MM.1S (cell line): ENCODE measurements around the gene P2RX2.

Experiments
- DNase-seq: peaks from one replicate; pipeline ENCODE4 v3.0.0-alpha.2; 2015
- H2AFZ ChIP-seq: fragments of 300-600 bp; sonication (generic); 2 replicates; pipeline ENCODE4 v1.6.0; 2016; ENCODE audit warnings: antibody characterized with exemption, low read length
- H3F3A ChIP-seq: fragments of 300-600 bp; sonication (generic); 2 replicates; pipeline ENCODE4 v1.6.1; 2016; ENCODE audit warnings: mild to moderate bottlenecking, antibody characterized with exemption, low read length, moderate library complexity, mixed read lengths; ENCODE audit not compliant: insufficient read depth
- H3K27ac ChIP-seq: fragments of 300-600 bp; sonication (generic); 2 replicates; pipeline ENCODE4 v1.5.1; 2016; ENCODE audit warnings: mild to moderate bottlenecking, low read length
- H3K27me3 ChIP-seq: fragments of 300-600 bp; sonication (generic); replicated peaks from 2 replicates; pipeline ENCODE4 v1.6.0; 2016; ENCODE audit warnings: low read length; ENCODE audit not compliant: insufficient read depth
- H3K36me3 ChIP-seq: fragments of 300-600 bp; sonication (generic); replicated peaks from 2 replicates; pipeline ENCODE4 v1.6.1; 2016; ENCODE audit warnings: mild to moderate bottlenecking, low read length, mixed read lengths; ENCODE audit not compliant: insufficient read depth
- H3K4me1 ChIP-seq: fragments of 300-600 bp; sonication (generic); 2 replicates; pipeline ENCODE4 v1.6.1; 2016; ENCODE audit warnings: low read length, mixed read lengths
- H3K4me2 ChIP-seq: fragments of 300-600 bp; sonication (generic); 2 replicates; pipeline ENCODE4 v1.6.0; 2016; ENCODE audit warnings: low read depth, low read length
- H3K4me3 ChIP-seq: fragments of 300-600 bp; sonication (generic); 2 replicates; pipeline ENCODE4 v1.5.1; 2016; ENCODE audit warnings: low read length, mixed read lengths
- H3K79me2 ChIP-seq: fragments of 300-600 bp; sonication (generic); 2 replicates; pipeline ENCODE4 v1.6.1; 2016; ENCODE audit warnings: mixed run types, low read length, mixed read lengths
- H3K9ac ChIP-seq: fragments of 300-600 bp; sonication (generic); 2 replicates; pipeline ENCODE4 v1.6.1; 2016; ENCODE audit warnings: low read length, mixed read lengths
- H3K9me2 ChIP-seq: fragments of 300-600 bp; sonication (generic); replicated peaks from 2 replicates; pipeline ENCODE4 v1.6.1; 2016; ENCODE audit warnings: mild to moderate bottlenecking, low read length, mixed read lengths; ENCODE audit not compliant: insufficient read depth
- H3K9me3 ChIP-seq: fragments of 300-600 bp; sonication (generic); replicated peaks from 2 replicates; pipeline ENCODE4 v1.6.1; 2016; ENCODE audit warnings: mild to moderate bottlenecking, low read length, mixed read lengths; ENCODE audit not compliant: insufficient read depth
- H4K20me1 ChIP-seq: fragments of 300-600 bp; sonication (generic); 2 replicates; pipeline ENCODE4 v1.6.1; 2016; ENCODE audit warnings: mild to moderate bottlenecking, low read length, moderate library complexity, mixed read lengths; ENCODE audit not compliant: insufficient read depth
- EZH2 ChIP-seq: fragments of 300-600 bp; sonication (generic); optimal IDR thresholded peaks from 2 replicates; pipeline ENCODE3; 2017; ENCODE audit warnings: low read depth, mild to moderate bottlenecking, antibody characterized with exemption, low read length, mixed read lengths
- EZH2phosphoT487 ChIP-seq: fragments of 300-600 bp; sonication (generic); IDR thresholded peaks from 2 replicates; pipeline ENCODE4 v1.6.1; 2018; ENCODE audit warnings: antibody characterized with exemption, low read length
- TF ChIP-seq, protein P1 (sequence below): fragments of 300-600 bp; sonication (generic); IDR thresholded peaks from 2 replicates; pipeline ENCODE4 v1.5.1; 2016; ENCODE audit warnings: antibody characterized with exemption, low read length, mixed read lengths

The P2RX2 gene

DNA sequence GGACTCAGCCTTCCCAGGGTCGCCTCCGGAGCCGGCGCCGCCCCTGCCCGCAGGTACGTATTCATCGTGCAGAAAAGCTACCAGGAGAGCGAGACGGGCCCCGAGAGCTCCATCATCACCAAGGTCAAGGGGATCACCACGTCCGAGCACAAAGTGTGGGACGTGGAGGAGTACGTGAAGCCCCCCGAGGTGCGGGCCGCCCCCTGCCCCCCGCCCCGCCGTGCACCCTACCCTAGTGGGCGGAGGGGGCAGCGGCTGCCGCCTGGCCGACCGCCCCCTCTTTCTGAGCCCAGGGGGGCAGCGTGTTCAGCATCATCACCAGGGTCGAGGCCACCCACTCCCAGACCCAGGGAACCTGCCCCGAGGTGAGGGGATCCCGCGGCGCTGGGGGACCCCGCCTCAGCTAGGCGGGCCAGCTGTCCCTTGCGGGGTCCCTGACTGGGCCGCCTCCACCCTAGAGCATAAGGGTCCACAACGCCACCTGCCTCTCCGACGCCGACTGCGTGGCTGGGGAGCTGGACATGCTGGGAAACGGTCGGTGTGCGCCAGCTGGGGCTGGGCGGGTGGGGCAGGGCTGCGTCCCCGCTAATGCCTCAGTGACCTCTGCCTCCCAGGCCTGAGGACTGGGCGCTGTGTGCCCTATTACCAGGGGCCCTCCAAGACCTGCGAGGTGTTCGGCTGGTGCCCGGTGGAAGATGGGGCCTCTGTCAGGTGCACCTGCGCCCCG, 973 bp downstream of the P2RX2 start:
- H4K20me1 ChIP-seq = no peaks in the 10 kb centered on the region
- no peaks in the 10 kb centered on the region for H3K9me3 ChIP-seq
- no peaks in the 10 kb centered on the region for H3F3A ChIP-seq
- H3K9ac ChIP-seq = no peak overlapping the region
- no peaks in the 10 kb centered on the region for H3K79me2 ChIP-seq
- no peak for TF ChIP-seq EZH2
- TF ChIP-seq, protein P1, sequence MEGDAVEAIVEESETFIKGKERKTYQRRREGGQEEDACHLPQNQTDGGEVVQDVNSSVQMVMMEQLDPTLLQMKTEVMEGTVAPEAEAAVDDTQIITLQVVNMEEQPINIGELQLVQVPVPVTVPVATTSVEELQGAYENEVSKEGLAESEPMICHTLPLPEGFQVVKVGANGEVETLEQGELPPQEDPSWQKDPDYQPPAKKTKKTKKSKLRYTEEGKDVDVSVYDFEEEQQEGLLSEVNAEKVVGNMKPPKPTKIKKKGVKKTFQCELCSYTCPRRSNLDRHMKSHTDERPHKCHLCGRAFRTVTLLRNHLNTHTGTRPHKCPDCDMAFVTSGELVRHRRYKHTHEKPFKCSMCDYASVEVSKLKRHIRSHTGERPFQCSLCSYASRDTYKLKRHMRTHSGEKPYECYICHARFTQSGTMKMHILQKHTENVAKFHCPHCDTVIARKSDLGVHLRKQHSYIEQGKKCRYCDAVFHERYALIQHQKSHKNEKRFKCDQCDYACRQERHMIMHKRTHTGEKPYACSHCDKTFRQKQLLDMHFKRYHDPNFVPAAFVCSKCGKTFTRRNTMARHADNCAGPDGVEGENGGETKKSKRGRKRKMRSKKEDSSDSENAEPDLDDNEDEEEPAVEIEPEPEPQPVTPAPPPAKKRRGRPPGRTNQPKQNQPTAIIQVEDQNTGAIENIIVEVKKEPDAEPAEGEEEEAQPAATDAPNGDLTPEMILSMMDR = no peak
- no peaks in the 10 kb centered on the region for H3K27me3 ChIP-seq
- H3K27ac ChIP-seq = no peak overlapping the region
- no peaks in the 10 kb centered on the region for H3K4me1 ChIP-seq
- no peaks in the 10 kb centered on the region for H3K9me2 ChIP-seq
- no peak overlapping the region for H3K4me2 ChIP-seq
- H3K36me3 ChIP-seq = no peaks in the 10 kb centered on the region
- H3K4me3 ChIP-seq = no peak overlapping the region
- H2AFZ ChIP-seq = no peak overlapping the region
- DNase-seq = no peak

DNA sequence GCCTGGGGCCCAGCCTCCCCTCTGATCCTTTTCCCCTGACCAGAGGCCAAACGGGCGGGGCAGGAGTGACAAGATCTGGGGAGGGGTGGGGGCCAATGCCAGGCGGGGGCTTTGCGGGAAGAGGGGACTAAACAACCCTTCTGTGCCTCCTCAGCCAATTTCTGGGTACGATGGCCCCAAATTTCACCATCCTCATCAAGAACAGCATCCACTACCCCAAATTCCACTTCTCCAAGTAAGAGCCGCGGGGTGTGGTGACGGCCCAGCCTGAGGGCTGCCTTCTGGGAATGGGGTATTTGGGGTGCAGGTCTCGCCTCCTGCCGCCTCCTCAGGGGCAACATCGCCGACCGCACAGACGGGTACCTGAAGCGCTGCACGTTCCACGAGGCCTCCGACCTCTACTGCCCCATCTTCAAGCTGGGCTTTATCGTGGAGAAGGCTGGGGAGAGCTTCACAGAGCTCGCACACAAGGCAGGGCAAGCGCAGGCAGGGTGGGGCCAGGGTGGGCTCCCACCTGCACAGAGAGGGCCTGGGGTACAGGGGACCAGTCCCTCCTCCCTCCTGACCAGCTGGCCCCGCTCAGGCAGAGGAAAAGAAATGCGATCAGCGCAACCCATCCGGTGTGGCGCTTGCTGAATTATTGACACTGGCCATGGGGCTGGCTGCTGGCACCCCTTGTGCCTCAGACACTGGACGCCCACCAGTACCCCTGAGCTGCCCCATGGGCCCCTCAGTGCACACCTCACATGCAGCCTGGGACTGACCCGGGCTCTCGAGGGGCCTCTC, 1.7 kb downstream of the P2RX2 start:
- Histone ChIP-seq H3K9ac (no peak overlapping the region), H3K9me3 (no peaks in the 10 kb centered on the region), H3K27me3 (no peaks in the 10 kb centered on the region), H3K79me2 (no peaks in the 10 kb centered on the region), H3K4me1 (no peaks in the 10 kb centered on the region), H4K20me1 (no peaks in the 10 kb centered on the region), H3K4me3 (no peak overlapping the region), H3K36me3 (no peaks in the 10 kb centered on the region), H3F3A (no peaks in the 10 kb centered on the region), H2AFZ (no peak overlapping the region), H3K9me2 (no peaks in the 10 kb centered on the region), H3K27ac (no peak overlapping the region), H3K4me2 (no peak overlapping the region)
- TF ChIP-seq, protein P1 = no peak
- TF ChIP-seq EZH2phosphoT487 (no peak), EZH2 (no peak)
- no peak for DNase-seq

GRCh38 chr12:132620899-132621656, 2.5 kb downstream of the P2RX2 start:
- no peaks in the 10 kb centered on the region for H3F3A ChIP-seq
- H3K4me1 ChIP-seq = no peaks in the 10 kb centered on the region
- TF ChIP-seq EZH2phosphoT487 = no peak
- TF ChIP-seq, protein P1 = no peak
- no peak for TF ChIP-seq EZH2
- H3K9me3 ChIP-seq = no peaks in the 10 kb centered on the region
- H3K4me2 ChIP-seq = no peak overlapping the region
- no peaks in the 10 kb centered on the region for H4K20me1 ChIP-seq
- no peaks in the 10 kb centered on the region for H3K36me3 ChIP-seq
- H3K79me2 ChIP-seq = no peaks in the 10 kb centered on the region
- H3K9ac ChIP-seq = no peak overlapping the region
- H2AFZ ChIP-seq = no peak overlapping the region
- no peaks in the 10 kb centered on the region for H3K9me2 ChIP-seq
- DNase-seq = no peak
- H3K4me3 ChIP-seq = no peak overlapping the region
- no peak overlapping the region for H3K27ac ChIP-seq
- no peaks in the 10 kb centered on the region for H3K27me3 ChIP-seq
